ENCODE results near the gene NSUN7. TPM values are rescaled to one million over a fixed set of nuclear protein-coding genes. Genes with fewer than 3 reads are reported as not detected.
A peak's percentile ranks its signal among the peaks of the same experiment; 100 is the strongest.

Gene NSUN7
- total RNA-seq, 2 donors from 2014 or later = 12.6 to 14.3 TPM

DNA sequence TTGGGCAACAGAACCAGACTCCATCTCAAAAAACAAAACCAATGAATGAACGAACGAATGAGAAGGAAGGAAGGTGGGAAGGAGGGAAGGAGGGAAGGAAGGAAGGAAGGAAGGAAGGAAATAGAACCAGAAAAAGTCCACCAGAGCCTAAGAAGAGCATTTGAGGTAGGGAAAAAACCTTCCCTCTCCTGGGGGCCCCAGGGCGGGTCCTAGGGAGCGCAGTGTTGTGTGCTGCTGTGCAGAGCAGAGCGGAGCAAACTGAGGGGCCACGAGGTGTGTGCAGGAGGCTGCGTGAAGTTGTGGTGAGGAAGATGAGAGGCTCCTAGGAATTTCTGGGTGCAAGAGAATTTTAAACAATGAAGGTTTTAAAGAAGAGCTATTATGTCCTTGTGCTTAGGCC, 16.0 kb upstream of the NSUN7 start:
- Histone ChIP-seq H3K27ac (no peak overlapping the region), H3K4me1 (replicated peaks) (no peaks in the 10 kb centered on the region), H3K4me3 (no peak overlapping the region), H3K27me3 (replicated peaks; ENCODE audit: insufficient read depth) (no peaks in the 10 kb centered on the region), H3K36me3 (no peaks in the 10 kb centered on the region), H3K9me3 (no peaks in the 10 kb centered on the region)
- no peak for TF ChIP-seq POLR2A (IDR thresholded peaks at IDR 0.05)
- TF ChIP-seq POLR2AphosphoS5 (IDR thresholded peaks at IDR 0.05) = no peak
- TF ChIP-seq, protein P1, sequence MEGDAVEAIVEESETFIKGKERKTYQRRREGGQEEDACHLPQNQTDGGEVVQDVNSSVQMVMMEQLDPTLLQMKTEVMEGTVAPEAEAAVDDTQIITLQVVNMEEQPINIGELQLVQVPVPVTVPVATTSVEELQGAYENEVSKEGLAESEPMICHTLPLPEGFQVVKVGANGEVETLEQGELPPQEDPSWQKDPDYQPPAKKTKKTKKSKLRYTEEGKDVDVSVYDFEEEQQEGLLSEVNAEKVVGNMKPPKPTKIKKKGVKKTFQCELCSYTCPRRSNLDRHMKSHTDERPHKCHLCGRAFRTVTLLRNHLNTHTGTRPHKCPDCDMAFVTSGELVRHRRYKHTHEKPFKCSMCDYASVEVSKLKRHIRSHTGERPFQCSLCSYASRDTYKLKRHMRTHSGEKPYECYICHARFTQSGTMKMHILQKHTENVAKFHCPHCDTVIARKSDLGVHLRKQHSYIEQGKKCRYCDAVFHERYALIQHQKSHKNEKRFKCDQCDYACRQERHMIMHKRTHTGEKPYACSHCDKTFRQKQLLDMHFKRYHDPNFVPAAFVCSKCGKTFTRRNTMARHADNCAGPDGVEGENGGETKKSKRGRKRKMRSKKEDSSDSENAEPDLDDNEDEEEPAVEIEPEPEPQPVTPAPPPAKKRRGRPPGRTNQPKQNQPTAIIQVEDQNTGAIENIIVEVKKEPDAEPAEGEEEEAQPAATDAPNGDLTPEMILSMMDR (IDR thresholded peaks at IDR 0.05) = no peak
- no peak for DNase-seq (ENCODE audit: low spot score)
- WGBS = 86% methylated on average over 7 of the region's 7 CpGs
- intact Hi-C loops (cut with DNase I) = loop anchor here (10.0 kb wide), 1 partner anchor 161 kb away; no protein-coding TSS in a partner anchor

DNA sequence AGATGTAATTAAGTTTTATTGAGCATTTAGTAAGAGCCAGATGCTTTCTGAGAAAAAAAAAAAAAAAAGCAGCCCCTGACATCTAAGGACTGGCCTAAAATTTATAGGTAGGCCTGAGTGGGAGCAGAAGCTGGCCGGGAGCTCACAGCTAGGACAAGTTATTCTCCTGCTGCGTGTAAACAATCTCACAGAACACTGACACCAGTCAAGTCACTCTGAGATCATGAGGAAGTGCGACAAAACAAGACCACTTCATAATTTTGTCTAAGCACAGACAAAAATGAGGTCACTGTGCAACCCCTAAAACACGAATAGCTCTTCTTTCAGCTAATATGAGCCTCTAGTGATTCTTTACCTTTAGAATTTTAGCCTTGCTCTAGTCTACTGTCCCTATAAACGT, 15.3 kb upstream of the NSUN7 start:
- intact Hi-C loops (cut with DNase I) = loop anchor here (10.0 kb wide), 1 partner anchor 160 kb away; no protein-coding TSS in a partner anchor

DNA sequence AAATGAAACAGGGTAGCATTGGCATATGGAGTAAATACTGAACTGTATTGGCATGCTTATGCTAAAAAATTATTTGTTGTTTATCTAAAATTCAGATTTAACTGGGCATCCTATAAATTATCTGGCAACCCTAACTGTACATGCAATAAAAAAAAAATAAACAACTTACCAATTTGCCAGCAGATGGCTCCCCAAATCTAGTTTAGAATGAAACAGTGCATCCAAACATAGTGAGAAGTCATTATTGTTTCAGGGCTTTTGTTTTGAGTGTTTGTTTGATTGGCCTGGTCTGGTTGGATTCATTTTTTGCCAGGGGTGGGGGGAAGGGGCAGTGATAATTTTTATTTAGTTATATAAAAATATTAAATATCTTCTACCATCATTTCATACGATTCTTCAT, 12.8 kb upstream of the NSUN7 start:
- no peaks in the 10 kb centered on the region for H3K27me3 ChIP-seq (replicated peaks; ENCODE audit: insufficient read depth)
- WGBS = 72% methylated on average over 1 of the region's 1 CpG
- no peak overlapping the region for H3K4me3 ChIP-seq
- H3K4me1 ChIP-seq (replicated peaks) = no peaks in the 10 kb centered on the region
- TF ChIP-seq, protein P1 (IDR thresholded peaks at IDR 0.05) = peak in 3 of 4 experiments; percentile 33 to 51 (median 47)
- no peak for TF ChIP-seq POLR2A (IDR thresholded peaks at IDR 0.05)
- no peaks in the 10 kb centered on the region for H3K36me3 ChIP-seq
- intact Hi-C loops (cut with DNase I) = loop anchor here (10.0 kb wide), 1 partner anchor 158 kb away; no protein-coding TSS in a partner anchor
- H3K27ac ChIP-seq = no peak overlapping the region
- no peaks in the 10 kb centered on the region for H3K9me3 ChIP-seq
- no peak for DNase-seq (ENCODE audit: low spot score)

More for the DNA sequence above, 15.3 kb upstream of the NSUN7 start:
- Histone ChIP-seq H3K27me3 (replicated peaks; ENCODE audit: insufficient read depth) (no peaks in the 10 kb centered on the region), H3K36me3 (no peaks in the 10 kb centered on the region), H3K4me1 (replicated peaks) (no peaks in the 10 kb centered on the region), H3K27ac (no peak overlapping the region), H3K4me3 (no peak overlapping the region), H3K9me3 (no peaks in the 10 kb centered on the region)
- 70% methylated on average over 5 of the region's 5 CpGs for WGBS
- DNase-seq (ENCODE audit: low spot score) = no peak
- TF ChIP-seq POLR2A (IDR thresholded peaks at IDR 0.05) = no peak
- TF ChIP-seq, protein P1 (IDR thresholded peaks at IDR 0.05) = no peak
- no peak for TF ChIP-seq POLR2AphosphoS5 (IDR thresholded peaks at IDR 0.05)

DNA sequence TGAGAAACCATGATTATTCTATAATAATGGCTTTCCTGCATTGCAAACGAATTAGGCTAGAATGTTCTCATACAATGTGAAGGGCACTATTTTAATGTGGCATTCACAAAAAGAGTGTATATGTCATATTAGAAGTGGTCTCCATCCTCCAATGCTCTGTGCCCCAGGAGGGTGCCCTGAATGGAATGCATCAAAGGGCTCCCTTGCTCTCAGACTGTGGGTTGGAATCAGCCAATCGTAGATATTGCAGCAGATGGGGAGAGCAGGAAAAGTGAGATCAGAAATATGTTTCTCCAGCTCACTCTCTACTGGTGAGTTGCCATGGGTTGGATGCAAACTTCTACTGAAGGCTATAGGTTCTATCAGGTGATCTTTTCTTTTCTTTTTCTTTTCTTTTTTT, 11.9 kb upstream of the NSUN7 start:
- Histone ChIP-seq H3K36me3 (no peaks in the 10 kb centered on the region), H3K27ac (no peak overlapping the region), H3K27me3 (replicated peaks; ENCODE audit: insufficient read depth) (no peaks in the 10 kb centered on the region), H3K4me1 (replicated peaks) (no peaks in the 10 kb centered on the region), H3K4me3 (no peak overlapping the region), H3K9me3 (no peaks in the 10 kb centered on the region)
- no peak for TF ChIP-seq POLR2A (IDR thresholded peaks at IDR 0.05)
- TF ChIP-seq, protein P1 (IDR thresholded peaks at IDR 0.05) = no peak
- TF ChIP-seq POLR2AphosphoS5 (IDR thresholded peaks at IDR 0.05) = no peak
- DNase-seq (ENCODE audit: low spot score) = no peak
- 78% methylated on average over 2 of the region's 2 CpGs for WGBS
- intact Hi-C loops (cut with DNase I) = loop anchor here (10.0 kb wide), 1 partner anchor 157 kb away; no protein-coding TSS in a partner anchor

DNA sequence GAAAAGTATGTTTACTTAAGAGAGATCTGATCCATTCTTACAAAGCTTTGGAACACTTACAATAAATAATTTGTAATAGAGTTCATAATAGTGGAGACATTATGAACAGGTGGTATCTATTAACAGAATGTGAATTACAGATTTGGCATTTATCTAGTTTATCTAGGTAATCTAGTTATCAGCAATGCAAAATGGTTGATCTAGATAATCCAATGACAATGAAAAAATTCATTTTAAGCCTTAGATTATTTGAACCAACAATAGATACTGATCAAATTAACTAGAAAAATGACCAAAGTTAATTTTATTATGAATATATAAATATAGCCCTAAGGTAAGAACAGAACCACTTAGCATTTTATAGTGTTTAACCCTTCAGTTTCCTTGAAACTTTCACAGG, 10.4 kb upstream of the NSUN7 start:
- no peaks in the 10 kb centered on the region for H3K9me3 ChIP-seq
- no peak overlapping the region for H3K27ac ChIP-seq
- no peaks in the 10 kb centered on the region for H3K27me3 ChIP-seq (replicated peaks; ENCODE audit: insufficient read depth)
- H3K36me3 ChIP-seq = no peaks in the 10 kb centered on the region
- H3K4me3 ChIP-seq = no peak overlapping the region
- intact Hi-C loops (cut with DNase I) = loop anchor here (10.0 kb wide), 1 partner anchor 155 kb away; no protein-coding TSS in a partner anchor
- H3K4me1 ChIP-seq (replicated peaks) = no peaks in the 10 kb centered on the region
- no peak for DNase-seq (ENCODE audit: low spot score)
- TF ChIP-seq, protein P1 (IDR thresholded peaks at IDR 0.05) = no peak
- TF ChIP-seq POLR2A (IDR thresholded peaks at IDR 0.05) = no peak
- no peak for TF ChIP-seq POLR2AphosphoS5 (IDR thresholded peaks at IDR 0.05)

All from prostate gland (tissue), 2 donors.